DMS53 (cell line): ENCODE measurements around the gene CLCNKB.
A peak's percentile ranks its signal among the peaks of the same experiment; 100 is the strongest.

ENCODE experiments used
- DNase-seq: peaks from one replicate; lab custom pipeline; 2025; lab: John Stamatoyannopoulos, UW

CLCNKB gene

DNA sequence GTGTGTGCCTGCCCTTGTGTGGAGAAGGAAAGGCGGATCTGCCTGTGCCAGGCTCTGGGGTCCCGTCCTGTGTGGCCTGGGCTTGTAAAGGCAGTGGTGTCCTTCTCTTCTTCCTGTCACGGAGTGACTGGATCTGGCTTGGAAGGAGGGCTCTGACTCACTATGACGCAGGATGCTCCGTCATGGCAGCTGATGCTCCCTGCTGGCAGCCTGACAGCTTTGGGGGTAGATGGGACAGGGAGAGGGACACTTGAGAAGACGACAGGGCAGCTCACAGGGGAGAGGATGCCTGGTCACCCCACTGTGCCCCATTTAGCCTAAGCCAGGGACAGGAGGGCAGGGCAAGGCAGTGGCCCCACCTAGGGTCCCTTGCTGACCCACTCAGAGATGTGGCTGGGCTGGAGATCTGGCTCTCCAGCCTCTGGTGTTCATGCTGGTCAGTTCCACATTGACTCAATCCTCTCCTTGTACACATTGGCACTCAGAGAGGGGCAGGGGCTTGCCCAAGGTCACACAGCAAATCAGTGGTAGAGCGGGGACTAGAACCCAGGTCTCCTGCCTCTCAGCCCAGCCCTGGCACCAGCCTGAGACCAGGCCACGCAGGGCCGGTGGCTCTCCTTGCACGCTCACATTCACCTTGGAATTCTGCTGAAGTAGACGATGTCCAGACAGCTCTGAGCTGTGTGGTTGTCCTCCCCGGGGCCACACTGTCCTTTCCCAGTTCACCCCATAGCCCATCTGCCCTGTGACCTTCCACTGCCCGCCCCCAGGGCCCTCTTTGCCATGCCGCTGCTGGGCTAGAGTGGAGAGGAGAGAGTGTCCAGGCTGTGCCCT lies 32.7 kb downstream of the CLCNKB start:
- DNase-seq, result peak; percentile 93

DNA sequence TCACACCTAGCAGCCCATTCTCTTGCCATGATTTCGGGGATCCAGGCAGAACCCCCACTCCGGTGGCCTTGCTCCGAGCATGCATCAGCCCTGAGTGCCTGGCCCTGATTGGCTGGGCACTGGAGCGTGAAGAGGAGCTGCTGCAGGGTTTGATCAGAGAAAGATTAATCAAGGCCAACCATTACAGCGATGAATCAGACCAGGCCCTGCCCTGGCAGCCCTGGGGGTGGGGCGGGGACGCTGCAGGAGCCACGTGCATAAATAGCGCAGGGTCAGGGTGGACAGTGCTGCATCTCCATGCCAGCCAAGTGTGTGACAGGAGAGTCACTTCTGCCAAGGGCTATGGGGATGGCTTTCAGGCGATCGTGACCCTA lies 33.3 kb downstream of the CLCNKB start:
- DNase-seq, result peak; percentile 34

DNA sequence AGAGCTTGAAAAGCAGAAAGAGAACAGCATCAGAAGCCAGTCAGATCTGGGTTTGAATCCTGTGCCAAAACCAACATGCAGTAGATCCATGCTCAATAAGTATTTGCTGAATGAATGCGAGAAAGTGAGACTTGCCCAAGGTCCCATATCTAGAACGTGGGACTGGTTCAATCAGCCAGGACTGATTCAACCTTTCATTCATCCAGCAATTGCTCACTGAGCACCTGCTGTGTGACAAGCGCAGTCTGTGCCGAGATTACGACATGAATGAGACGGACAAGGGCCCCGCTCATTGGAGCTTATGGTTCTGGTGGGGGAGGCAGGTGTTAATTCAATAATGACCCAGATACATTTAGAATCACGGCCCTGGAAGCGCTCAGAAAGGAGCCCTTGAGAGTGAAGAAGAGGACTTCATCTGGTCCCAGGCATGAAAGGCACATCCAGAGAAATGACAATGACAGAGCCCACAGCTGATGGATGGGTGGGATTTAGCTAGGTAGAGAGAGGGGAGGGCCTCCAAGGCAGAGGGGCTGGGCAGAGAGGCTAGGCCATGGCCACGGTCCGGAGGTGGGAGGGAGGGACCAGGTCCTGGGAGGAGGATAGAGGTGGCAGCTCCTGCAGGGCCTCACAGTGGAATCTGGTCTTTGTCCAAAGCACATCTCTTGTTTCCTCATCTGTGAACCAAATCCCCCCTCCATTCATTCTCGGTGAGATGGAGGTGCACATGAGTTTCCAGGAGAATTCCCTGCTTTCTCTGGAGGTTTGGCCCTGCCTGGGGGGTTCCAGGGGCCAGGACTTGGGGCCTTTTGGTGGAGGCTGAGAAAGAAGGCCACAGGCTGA lies 34.0 kb downstream of the CLCNKB start:
- no peak for DNase-seq

DNA sequence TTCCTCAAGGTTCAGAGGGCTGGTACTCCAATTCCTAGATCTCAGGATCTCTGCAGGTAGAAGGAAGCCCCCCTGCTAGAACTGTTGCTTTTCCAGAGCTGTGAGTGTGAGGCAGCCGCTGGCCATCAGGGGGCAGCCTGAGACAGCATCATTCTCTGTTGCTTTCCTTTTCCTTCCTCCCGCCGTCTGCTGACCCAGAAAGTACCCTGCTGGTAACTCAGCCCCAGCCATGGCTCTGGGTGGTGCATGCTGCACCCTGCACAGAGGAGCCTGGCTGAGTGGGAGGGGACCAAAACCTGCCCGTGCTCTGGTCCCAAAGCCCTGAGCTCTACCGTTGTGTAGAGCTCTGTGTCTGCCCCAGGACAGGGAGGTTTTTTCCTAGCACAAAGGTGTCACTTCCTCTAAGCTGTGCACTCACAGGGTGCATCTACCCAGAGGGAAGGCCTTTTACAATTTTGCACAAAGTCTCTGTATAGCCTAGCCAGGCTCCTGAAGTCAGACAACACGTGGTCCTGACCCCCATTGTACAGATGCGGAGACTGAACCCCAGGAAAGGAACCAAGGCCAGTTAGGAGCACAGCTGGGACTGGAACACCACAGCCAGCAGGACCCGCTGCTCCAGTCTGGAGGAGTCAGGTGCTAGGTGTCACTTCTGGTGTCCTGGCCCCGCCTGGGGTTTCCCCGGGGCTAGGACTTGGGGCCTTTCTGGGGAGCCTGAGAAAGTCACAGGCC lies 35.5 kb downstream of the CLCNKB start:
- DNase-seq, result peak; percentile 87

DNA sequence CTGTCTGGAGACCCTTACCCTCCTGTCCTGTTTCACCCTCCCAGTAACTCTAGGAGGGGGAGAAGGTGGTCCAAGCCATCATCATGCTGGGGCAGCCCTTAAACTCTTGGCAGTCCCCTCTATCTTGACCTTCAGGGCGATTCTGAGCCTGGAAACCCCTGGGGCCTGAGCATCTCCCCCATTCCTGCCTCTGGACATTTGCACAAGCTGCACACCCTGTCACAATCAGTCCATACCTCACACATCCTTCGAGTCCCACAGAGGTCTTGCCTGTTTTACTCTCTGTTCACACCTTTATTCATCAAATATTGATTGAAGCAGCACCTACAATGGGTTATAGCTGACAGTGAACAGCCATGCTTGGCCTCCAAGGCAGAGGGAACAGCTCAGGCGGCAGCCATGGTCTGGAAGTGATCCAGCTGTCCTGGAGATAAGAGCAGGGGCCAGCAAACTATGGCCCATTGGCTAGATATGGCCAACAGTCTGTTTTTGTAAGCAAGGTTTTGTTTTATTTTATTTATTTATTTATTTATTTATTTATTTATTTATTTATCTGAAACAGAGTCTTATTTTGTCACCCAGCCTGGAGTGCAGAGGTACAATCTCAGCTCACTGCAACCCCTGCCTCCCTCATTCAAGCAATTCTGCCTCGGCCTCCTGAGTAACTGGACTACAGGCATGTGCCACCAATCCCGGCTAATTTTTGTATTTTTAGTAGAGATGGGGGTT lies 37.0 kb downstream of the CLCNKB start:
- DNase-seq, result no peak

DNA sequence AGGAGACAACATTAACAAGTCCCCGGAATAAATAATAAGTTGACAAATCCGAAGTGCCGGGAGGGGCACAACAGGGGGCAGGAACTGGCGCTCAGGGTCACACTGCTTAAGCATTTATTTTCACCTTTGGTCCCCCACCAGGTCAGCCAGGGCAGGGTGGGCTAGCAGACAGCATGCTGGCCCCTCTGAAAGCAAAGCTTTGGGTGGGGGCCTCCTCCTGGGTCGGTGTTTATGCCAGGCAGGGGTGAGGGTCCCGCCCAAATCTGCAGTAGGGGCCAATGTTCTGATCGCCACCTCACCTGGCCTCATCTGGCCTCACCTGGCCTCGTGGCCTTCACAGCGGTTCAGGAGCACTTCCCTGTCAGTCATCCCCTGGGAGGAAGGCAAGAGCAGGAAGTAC lies 38.1 kb downstream of the CLCNKB start:
- DNase-seq, result no peak

DNA sequence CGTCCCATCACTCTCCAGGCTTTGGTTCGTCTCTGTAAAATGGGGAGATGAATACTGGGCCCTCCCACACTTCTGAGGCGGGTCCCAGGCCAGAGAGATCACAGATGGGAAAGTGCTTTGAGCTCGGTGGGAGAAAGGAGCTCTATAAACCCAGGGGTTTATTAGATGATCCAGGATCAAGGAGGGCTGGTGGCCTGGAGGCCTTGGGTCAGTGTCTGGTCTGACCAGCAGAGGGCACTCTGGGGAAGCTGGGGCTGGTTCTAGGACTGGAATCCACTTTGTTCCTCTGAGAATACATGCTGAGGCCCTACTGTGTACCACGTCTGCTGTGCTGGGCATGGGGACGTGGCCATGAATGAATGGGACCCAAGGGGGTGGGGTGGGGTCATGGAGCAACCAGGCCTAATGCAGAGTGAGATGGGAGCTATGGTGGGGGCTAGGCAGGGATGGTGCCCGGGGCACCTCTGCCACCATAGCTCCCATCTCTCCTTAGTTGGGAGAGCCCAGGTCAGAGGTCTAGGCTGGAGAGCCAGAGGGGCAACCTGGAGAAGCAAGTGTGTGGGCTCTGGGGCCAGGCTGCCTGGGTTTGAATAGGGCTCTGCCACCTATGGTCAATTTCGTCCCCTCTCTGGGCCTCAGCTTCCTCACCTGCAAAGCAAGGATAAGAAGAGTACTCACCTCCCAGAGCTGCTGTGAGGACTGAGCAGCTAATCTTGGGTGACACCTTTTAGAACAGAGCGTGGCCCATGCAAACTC lies 38.9 kb downstream of the CLCNKB start:
- DNase-seq, result peak; percentile 77

DNA sequence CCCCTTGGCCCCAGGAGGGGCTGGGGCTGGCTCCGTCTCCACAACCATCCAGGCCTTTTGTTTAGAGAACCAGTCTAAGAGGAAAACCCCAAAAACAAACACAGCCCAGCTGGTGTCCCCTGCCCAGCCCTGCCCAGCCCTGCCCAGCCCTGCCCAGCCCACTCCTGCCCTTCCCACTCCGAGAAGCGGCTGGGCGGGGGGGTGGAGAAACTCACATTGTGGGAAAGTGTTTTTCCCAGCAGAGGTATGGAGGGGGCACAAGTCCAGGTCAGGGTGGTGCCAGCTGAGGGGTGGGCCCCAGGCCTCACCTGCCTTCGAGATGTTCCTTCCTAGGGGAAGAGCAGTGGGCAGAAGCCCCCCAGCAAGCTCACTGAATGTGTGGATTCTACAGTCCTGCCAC lies 39.9 kb downstream of the CLCNKB start:
- no peak for DNase-seq

DNA sequence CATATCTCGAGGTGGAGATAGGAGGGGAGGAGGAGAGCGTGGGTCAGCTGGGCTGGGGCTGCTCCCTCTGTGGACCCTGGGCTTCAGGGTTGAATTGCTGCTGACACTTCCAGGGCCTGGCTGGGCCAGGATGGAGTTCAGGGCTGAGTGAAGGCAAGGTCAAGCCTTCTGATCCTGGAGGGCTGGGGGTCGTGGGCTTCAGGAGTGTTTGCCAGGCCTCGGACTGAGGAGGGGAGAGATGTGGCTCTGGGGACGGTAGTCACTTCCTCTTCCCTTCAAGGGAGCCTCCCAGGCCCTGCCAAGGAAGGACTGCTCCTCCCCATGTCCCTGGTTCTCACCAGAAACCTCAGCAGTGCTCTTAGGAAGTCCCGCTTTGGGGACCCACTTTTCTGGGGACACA lies 41.9 kb downstream of the CLCNKB start:
- no peak for DNase-seq

DNA sequence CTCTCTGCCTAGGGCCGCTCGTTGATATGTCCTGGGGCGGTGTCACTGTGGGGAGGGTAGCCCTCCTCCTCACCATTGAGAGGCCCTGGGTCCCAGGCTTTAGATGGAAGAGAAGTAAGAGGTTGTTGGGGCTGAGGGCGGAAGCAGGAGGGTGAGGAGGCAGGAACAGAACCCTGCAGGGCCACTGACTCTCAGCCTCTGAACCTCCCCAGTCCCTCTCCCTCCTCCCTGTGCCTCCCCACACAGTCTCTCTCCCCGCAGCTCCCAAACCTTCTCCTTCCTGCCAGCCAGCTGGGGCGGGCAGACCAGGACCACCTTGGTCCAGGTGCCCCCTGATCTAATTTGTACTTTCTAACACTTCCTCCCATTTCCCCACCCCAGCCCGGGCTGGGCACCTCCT lies 44.2 kb downstream of the CLCNKB start:
- no peak for DNase-seq

DNA sequence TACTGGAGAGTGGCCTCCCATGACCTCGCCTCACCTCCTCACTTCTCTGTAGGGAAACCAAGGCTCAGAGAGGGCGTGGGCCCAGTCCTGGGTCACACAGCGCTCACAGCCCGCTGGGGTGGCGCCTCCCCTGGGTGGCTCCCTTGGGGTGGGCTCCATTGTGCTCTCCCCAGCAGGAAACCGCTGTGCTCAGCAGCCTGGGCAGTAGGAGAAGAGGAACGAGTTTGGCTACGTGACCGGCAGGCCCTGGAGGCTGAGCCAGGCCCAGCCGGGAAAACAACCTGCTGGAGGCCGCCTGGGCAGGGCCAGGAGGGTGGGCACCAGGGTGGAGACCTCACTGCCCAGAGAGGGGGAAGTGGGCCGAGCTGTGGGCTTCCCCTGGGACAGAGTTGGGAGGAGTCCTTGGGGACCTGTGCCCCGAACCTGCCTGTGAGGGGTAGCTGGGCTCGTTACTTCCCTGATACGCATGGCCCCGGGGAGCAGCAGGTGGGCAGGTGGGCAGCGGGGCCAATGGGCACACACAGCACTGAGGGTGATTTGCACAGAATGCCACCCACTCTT lies 44.8 kb downstream of the CLCNKB start:
- no peak for DNase-seq

DNA sequence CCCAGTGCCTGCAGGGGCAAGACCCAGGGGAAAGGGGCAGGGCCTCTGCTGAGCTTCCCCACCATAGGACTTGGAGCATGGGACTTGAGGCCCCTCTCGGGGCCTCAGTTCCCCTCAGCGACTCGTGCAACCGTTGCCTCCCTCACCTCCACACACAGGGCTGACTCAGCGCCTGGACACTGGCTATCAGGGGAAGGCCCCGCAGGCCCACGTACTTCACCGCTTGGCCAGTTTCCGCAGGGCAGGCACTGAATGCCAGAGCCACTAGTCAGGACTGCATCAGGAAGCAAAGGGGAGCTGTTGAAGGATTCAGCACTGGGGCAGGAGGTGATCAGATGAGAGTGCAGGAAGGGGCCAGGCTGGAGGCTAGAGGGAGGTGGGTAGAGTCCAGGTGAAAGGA lies 45.4 kb downstream of the CLCNKB start:
- DNase-seq, result no peak

DNA sequence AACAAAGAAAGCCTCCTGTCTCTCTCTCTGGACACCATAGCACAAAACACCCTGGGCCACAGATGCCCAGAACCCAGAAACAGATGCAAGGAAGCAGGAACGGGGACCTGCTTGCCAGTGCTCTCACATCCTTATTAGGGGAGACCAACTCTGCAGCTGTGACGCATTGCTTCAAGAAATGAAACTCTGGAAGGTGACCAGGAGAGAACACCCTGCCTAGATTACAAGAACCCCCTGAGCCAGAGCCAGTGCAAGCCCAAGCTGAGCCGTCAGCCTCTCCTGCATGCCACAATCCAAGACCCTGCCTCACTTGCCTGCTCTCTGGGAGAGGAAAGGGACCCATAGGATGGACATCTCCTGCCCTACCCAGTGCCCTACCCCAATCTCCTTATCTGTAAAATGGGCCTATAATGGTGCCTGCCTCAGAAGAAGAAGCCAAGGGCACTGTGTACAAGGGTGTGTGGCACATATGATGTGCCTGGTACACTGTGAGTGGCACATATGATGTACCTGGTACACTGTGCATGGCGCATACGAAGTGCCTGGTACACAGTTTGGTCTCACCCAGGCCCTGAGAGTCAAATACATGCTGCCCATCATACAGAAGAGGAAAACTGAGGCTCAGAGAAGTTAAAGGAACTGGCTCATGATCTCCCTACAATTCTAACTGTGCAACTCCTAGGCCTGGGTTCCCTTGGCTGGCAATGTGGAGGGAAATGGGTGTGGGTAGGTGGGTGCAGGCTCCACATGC lies 46.7 kb downstream of the CLCNKB start:
- DNase-seq, result no peak

DNA sequence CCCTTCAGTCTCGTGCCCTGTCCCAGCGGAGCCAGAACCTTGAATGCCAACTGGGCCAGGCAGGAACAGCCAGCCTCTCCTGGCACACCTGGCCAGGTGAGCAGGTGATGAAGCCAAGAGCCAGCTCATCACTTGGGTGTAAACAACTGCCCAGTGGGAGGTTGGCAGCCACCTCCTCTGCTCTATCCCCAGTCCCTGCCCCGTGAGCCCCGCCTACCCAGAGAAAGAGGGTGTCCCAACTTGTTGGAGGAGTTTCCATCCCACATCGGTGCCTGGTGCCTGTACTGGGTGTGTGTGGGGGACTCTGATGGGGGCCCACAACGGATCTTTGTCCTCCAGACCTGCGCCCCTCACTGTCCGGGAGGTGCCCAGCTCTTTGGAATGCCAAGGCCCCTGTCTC lies 47.7 kb downstream of the CLCNKB start:
- DNase-seq, result peak; percentile 68

DNA sequence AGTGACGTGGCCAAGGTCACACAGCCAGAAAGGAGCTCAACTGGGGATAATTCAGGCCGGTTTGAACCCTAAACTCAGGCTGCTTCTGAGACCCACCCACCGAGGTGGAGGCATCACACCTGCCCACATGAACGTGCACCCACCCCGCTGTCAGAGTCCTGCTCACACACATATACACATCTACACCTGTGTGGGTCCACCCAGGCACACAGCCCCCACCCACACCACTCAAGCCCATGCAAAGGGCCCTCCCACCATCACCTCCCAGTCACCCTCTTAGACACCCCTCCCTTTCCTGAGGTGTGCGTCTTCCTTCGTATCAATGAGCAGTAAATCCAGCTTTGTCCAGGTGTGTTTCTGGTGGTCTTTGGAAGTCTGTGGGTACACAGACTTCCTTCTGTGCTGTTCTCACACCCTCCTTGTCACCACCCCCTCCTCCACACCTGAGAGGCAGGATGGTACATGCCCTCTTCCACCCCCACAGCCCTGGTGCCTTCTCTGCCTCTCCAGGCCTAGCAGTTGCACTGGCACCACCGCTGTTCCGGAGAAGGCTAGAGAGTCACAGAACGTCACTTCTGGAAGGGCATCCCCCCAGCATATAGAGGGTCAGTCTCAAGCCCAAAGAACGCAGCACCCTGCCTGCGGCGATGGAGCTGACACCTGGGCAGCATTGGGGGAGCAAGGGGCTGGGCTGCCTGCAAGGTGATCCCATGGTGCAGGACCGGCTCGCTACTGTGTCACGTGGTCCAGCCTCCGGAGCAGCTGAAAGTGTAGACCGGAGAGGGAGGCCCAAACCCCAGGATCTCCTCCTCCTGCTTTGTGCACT lies 48.7 kb downstream of the CLCNKB start:
- no peak for DNase-seq

DNA sequence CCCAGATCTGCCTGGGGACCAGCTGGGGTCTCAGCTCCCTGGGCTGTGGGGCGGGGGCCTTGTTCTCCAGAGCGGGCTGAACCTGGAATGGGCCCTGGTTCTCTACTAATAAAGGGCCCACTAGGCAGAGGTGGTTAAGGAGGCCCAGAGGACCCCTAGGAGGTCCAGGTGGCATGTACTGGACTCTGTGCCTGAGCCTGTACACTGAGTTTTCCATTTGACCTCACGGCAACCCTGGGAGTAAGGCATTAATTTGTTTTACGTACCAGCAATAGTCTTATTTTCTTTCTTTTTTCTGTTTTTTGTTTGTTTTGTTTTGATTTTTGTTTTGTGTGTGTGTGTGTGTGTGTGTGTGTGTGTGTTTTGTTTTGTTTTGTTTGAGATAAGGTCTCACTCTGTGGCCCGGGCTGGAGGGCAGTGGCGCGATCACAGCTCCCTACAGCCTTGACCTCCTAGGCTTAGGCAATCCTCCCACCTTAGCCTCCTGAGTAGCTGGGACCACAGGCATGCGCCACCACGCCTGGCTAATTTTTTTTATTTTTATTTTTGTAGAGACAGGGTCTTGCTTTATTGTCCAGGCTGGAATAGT lies 49.4 kb downstream of the CLCNKB start:
- no peak for DNase-seq

DNA sequence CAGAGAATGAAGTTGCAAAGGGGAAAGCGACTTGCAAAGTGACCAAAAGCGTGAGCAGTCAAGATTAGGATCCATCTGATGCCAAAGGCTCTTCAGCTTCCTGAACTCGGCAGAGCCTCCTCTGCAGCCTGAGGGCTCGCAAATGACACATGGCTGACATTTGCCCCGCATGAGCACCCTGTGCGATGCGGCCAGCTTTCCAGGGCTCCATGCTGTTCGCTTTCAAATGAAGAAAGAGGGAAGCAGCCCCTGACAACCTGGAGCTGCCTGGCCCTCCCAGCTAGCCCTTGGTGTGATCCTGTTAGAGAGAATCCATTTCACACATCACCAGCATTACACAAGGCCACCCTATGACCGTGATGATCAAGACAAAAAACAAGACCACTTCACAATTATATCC lies 50.0 kb downstream of the CLCNKB start:
- DNase-seq, result no peak

DNA sequence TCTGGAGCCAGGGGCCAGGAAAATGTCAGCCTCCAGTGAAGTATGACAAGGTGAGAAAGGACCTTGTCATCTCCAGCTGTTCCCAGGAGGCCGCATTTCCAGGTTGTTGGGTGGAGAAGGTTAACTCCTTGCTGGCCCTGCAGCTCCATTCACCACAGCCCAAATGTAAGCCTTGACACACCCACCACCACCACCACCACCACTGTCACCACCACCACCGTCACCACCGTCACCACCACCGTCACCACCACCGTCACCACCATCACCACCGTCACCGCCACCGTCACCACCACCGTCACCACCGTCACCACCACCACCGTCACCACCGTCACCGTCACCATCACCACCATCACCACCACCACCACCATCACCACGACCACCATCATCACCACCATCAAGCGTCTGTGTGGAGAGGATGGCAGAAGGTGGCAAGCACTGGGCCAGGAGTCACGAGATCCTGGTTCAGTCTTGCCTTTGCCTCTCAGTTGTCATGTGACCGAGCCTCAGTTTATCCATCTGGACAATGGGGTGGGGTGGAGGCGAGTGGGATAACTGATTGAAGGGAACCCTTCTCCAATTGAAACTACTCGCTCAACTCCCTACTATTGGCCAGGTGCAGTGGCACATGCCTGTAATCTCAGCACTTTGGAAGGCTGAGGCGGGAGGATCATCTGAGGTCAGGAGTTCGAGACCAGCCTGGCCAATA lies 51.0 kb downstream of the CLCNKB start:
- DNase-seq, result no peak
